Medulla oblongata (tissue), 1 donor: ENCODE measurements around the gene ZFYVE28.
"Not testable (repeated sequence)": the region's sequence is repeated elsewhere in the genome, so short reads cannot be mapped to it uniquely, and the experiment has no call there.

Source experiments
- DNase-seq: peaks from one replicate; pipeline ENCODE4 v3.0.0-alpha.2; 2015; ENCODE audit errors: extremely low spot score

Gene ZFYVE28

GRCh38 chr4:2248821-2249261 is 169.6 kb downstream of the ZFYVE28 start:
- no peak for DNase-seq

DNA sequence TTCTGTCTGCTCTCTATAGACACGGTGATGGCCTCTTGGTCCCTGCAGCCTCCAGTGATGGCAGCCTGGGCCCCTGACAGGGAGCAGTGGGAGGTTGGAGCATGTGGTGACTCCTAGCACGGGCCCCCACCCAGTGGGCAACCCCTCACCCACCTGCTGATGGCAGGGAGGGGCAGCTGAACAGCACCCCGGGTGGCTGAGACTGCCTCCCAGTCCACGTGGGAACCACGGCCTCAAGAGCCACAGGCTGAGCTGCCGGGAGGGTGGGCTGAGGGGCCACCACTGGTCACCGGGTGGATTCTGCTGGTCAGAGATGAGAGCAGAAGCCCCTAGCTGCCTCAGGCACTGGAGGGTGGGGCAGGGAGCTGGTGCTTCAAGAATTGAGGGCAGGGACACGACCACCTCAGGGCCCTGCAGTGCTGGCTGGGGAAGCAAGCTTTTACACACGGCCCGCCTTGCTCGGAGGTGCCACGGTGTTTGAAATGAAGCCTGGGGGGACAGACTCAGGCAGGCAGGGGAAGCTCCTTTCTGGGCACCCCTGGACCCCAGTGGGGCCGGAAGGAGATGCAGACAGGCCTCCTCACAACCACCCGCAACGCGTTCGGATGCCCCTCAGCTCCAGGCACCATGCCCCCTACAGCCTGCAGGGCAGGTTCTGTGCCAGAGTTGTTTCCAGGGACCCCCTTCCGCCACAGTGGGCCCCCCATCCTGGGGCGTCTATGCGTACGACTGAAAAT is 170.2 kb downstream of the ZFYVE28 start:
- no peak for DNase-seq

DNA sequence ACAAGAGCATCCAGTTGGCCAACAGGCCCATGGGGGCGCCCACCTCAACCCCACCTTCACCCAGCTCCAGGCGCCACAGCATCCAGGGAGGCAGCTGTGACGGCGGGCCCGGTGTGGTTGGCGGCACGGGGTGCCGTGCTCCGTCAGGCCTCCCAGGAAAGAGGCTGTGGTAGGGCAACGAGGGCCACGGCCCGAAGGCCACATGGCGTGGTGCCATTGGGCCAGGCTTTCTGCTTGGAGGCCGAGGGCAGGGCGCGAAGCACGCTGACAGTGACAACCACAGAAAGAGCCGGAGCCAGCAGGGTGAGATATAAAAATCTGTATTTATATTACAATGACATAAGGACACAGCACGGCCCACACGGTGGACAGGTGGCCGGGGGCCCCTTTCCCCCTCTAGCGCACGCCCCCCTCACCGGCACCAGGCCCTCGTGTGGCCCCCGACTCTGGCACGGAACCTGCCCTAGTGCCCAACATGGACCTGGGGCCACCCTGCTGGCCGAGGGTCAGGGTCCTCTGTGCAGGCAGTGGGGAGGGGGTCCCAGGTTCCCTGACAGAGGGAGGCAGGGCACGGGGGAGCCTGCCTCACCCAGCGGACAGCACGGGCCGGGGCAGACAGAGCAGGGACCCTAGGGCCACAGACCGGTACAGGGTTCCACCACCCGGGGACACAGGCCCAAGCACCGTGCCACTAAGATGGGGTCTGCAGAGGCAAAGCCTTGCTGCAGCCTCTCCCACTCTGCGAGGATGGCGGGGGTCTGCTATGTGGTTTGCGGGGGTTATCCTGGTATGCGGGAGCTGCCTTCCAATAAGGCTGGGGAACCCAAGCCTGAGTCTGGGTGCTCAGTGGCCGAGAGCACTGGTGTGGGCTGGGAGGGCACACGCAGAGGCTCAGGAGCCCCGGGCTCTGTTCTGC is 171.1 kb downstream of the ZFYVE28 start:
- DNase-seq: no peak

GRCh38 chr4:2246384-2247127 is 171.9 kb downstream of the ZFYVE28 start:
- DNase-seq: no peak

- DNase-seq: no peak
Observed at GRCh38 chr4:2245787-2246275, 172.6 kb downstream of the ZFYVE28 start.

GRCh38 chr4:2245057-2245786 is 173.2 kb downstream of the ZFYVE28 start:
- DNase-seq: peak; percentile 22

DNA sequence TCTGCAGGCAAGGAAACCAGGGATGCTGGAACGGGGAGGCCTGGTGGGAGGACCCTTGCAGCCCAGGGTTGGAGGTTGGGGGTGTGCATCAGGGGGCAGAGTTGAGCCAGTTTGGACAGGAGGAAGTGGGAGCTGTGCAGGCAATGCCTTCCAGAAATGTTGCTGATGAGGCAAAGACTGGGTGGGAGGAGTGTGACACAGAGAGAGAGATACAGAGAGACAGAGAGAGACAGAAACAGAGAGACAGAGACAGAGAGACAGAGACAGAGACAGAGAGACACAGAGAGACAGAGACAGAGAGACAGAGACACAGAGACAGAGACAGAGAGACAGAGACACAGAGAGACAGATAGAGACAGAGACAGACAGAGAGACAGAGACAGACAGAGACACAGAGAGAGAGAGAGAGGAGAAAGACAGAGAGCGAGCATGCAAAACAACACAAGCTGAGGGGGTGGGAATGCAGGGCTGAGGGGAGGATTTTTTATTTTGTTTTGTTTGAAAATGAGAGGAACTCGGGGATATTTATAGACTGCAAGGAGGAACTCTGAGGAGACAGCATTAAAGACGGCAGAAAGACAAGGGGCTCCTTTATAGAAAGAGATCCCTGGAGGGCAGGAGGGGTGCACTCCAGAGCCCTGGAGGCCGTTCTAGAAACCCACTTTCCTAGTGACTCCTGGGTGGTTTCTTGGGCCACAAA is 174.6 kb downstream of the ZFYVE28 start:
- peak; percentile 82 for DNase-seq

DNA sequence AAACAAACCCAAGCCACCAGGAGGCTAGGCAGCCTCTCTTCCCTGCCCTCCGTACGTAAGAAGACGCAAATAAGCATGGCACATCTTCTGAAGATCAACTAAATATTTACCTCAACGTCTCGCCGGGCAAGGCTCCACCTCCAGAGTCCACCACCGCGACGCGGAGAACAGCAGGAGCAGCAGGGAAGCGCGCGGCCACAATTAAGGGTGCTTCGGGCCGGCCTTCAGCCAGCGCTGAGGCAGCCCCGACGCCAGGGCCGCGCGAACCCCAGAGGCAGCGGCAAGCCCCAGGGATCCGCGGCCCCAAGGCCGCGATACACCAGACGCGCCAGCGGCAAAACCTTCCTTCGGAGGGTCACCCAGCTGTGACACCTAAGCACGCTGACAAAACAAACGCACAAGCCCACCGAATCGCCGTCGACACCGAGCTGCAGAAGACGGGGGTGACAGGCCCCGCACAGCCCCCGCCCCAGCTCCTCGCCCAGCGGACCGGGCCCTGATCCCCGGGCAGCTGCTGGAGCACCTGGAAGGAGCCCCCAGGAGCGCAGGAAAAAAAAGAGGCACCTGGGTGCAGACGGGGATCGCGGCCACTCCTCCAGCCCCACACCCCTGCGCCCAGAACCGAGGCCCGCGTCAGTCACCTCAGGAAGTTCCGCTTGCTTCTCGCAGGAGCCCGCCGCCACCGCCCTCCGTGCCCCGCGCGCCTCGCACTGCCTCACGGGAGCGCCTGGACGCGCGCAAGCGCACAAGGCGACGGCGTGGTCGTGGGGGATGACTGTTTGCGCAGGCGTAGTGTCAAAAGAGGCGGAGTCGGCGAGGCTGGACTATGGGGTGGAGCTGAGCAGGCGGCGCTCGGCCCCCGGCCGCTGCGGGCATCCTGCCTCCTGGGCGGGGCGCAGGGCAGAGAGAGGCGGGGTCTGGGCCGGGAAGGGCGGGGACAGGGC is 176.8 kb downstream of the ZFYVE28 start, which contains the start of the genes HAUS3 and POLN:
Gene HAUS3, minus strand, starts transcription at position 712 of the 944 bp plus-strand sequence. CDS start 1,175 bp downstream, outside the sequence.
Gene POLN, minus strand, starts transcription at position 712 of the 944 bp plus-strand sequence. CDS start 12,890 bp downstream, outside the sequence.
- peak; percentile 98 for DNase-seq

DNA sequence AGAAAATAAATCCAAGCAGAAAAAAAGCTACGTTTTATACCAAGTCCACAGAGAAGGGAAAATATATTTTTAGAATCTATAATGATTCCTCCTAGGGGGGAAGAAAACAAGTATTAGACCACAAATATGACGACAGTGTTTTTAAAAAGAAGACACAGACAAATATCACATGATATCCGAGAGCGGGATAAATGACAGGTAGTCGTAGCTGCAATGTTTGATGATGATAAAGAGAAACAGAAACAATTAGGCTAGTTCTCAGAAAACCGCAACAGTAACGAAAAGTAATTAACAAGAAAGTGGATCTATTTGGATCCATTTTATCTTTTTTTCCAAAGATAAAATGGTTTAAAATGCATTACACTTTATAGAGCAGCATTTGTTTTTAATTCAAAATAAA is 177.4 kb downstream of the ZFYVE28 start:
- DNase-seq: no peak

- no peak for DNase-seq
Observed at GRCh38 chr4:2236944-2237666, 181.3 kb downstream of the ZFYVE28 start.

DNA sequence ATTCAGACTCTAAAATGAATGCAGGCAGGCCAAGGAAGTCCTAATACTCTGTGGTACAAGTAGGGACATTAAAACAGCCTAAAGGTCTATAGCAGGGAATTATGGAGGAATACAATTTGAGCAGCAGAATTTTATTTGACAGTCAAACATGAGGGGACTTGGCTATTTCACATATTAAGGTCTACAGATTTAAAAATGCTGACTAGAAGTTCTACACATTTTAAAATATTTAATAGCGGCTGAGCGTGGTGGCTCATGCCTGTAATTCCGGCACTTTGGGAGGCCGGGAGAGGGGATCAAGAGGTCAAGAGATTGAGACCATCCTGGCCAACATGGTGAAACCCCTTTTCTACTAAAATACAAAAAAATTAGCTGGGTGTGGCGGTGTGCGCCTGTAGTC is 187.4 kb downstream of the ZFYVE28 start:
- no peak for DNase-seq

GRCh38 chr4:2226261-2226660 is 192.2 kb downstream of the ZFYVE28 start:
- no peak for DNase-seq

- DNase-seq: no peak
Observed at GRCh38 chr4:2222838-2223237, 195.6 kb downstream of the ZFYVE28 start.

- not testable (repeated sequence) for DNase-seq
Observed at GRCh38 chr4:2221378-2221777, 197.1 kb downstream of the ZFYVE28 start.

DNA sequence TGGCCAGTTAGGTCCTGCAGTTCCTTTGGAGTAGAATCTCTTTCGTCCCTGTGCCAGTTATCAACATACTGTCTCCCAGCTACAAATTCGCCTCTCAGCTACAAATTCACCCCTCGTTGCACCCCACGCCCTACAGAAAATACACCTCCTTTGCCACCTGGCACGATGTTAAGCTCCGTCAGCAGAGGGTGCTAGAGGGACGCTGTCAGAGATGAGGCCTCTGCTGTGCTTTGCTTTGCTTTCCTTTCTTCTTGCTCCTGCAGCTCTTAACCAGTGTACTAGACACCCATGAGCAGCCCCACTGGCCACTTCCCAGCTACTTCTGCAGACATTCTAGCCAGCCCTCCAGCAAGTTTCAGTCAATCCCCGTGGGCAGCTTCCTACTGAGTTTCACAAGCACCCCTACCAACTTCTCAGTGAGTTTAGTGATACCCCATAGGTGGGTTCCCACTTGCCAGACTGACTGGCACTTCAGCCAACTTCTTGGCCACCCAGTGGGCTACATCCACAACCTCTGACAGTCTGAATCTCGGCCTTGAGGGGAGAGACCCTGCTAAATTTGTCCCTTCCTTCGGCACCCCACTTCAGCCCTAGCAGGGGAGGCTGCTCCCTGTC is 198.3 kb downstream of the ZFYVE28 start:
- peak; percentile 87 for DNase-seq
